AG09319 (cell line): ENCODE measurements around the gene AUTS2.
A peak's percentile ranks its signal among the peaks of the same experiment; 100 is the strongest.

Source experiments
- DNase-seq: peaks from one replicate; pipeline ENCODE4 v3.0.0-alpha.2; 2010; ENCODE audit warnings: low read depth; ENCODE audit errors: extremely low read depth
- CTCF ChIP-seq: IDR thresholded peaks from 2 replicates; pipeline ENCODE4 v1.5.1; 2011; ENCODE audit warnings: low read depth, mild to moderate bottlenecking, inconsistent platforms, low read length, moderate library complexity

AUTS2 gene

DNA sequence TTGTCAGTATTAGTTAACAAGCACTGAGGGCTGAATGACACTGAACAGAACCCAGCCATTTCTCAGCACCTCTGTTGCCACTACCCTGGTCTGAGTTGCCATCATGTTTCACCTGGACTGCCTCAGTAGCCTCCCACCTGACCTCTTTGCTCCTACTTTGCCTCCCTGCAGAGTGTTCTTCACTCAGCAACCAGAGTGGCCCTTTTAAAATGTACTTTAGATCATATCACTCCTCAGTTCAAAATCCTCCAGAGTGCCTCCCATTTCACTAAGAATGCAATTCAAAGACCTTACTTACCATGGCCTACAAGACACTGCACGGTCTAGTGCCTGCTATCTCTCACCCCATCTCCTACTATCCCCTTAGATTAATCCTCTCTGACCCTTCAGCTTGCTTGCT, 214.5 kb downstream of the AUTS2 start:
- TF ChIP-seq CTCF = no peak
- DNase-seq = no peak

DNA sequence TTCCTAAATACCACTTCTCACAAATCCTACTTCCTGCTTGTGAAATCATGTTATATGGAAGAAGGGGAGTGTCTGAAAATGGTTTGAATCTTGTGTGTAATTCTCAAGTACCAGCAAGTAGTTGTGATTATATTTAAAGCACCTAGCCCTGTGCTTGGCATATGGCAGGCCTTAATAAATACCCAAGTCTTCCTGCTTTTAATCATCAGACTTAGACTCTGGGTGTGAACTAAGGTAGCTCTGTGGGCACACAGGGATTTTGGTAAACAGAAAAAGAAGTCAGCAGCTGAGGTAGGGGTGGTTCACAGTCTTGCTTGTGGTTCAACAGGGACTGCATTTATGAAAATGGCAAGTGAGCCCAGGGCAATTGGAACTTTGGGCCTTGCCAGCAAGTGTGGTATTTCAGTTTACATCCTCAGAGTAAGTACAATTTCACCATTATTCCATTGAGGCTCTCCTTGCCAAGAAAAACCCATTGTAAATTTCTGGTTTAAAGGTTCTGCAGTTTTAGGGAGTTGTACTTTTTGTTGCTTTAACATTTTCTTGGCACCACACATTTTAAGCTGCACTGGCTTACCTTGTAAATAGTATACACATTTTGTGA, 215.5 kb downstream of the AUTS2 start:
- no peak for DNase-seq
- no peak for TF ChIP-seq CTCF

DNA sequence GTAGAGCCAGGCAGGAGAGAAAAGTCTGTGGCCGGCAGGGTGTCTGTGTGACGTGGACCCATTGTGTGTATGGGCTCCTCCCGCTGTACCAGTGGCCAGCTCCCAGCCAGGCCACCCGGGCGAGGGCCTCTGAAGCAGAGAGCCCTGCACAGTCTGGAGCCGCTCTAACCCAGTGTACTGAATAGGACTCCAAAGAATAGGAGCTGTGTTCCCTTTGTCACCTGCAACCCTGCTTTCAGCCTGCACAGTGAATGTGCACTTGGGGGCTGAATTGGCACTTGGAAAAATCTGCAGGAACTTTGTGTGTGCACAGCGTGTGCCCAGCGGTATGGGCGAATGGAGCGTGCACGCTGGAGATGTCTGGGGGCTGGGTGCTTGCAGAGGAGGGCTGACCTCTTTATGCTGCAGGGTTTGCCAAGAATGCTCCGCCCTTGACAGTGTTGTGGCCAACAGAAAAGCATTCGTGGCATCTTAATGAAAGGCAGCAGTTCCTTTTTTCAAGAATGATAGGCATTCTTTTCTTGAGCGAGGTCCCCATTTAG, 216.2 kb downstream of the AUTS2 start:
- peak; percentile 32 for DNase-seq
- no peak for TF ChIP-seq CTCF

GRCh38 chr7:69816501-69816900, 218.2 kb downstream of the AUTS2 start:
- no peak for TF ChIP-seq CTCF
- DNase-seq = no peak

GRCh38 chr7:69817121-69817520, 218.8 kb downstream of the AUTS2 start:
- no peak for DNase-seq
- no peak for TF ChIP-seq CTCF

GRCh38 chr7:69817841-69818635, 219.8 kb downstream of the AUTS2 start:
- DNase-seq = no peak
- TF ChIP-seq CTCF = no peak

DNA sequence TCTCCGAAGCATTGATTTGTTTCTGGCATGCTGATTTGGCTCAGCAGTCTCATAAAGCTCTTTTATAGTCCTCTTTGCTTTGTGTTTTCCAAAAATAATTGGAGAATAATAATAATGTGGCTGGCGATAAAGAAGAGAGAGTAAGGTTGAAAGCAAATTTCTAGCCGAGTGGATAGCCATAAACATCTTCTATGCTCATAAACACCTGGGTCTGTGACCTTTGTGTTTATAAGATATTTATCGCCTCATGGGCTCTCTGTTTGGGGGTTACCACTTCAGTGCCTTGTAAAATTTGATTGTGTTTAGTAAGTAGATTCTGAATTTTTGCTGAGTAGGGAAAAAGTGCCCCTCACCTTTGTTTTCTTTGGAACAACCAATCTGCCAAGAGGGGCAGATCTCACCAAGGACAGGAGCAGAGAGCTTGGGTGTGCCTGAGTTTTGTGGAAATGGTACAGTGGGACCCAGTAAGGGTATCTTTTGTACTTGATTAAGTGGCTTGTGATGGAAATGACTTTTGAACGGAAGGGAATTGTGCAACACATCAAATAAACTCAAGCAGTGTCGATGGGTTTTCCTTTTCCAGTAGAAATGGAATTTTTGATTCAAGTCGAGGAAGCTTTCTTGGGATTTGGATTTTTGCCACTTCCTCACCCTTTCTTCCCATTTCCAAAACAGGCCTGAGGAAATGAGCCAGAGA, 220.5 kb downstream of the AUTS2 start:
- no peak for DNase-seq
- TF ChIP-seq CTCF = no peak
